HG02571 (cell line): ENCODE results near the gene ELFN1.

Source experiments
- ATAC-seq: cut with Tn5 transposase; IDR thresholded peaks from one replicate; pipeline ENCODE4 v1.9.1; 2021; ENCODE audit warnings: mild to moderate bottlenecking, moderate library complexity; ENCODE audit not compliant: unreplicated experiment

ELFN1 gene

GRCh38 chr7:1641661-1642260, 28.3 kb upstream of the ELFN1 start:
- ATAC-seq = no peak

- ATAC-seq = no peak
These were observed 27.8 kb upstream of the ELFN1 start for GRCh38 chr7:1642291-1642731.

GRCh38 chr7:1643270-1644092, 26.6 kb upstream of the ELFN1 start:
- ATAC-seq = no peak

GRCh38 chr7:1644341-1645070, 25.6 kb upstream of the ELFN1 start:
- ATAC-seq = no peak

- ATAC-seq = no peak
These were observed 25.0 kb upstream of the ELFN1 start for GRCh38 chr7:1645071-1645409.

GRCh38 chr7:1645476-1645875, 24.6 kb upstream of the ELFN1 start:
- ATAC-seq = no peak

GRCh38 chr7:1646391-1646790, 23.7 kb upstream of the ELFN1 start:
- ATAC-seq = no peak

- ATAC-seq = no peak
These were observed 22.9 kb upstream of the ELFN1 start for GRCh38 chr7:1646957-1647891.

GRCh38 chr7:1647961-1648672, 22.0 kb upstream of the ELFN1 start:
- no peak for ATAC-seq

GRCh38 chr7:1649751-1650326, 20.2 kb upstream of the ELFN1 start:
- ATAC-seq = no peak

- no peak for ATAC-seq
These were observed 19.6 kb upstream of the ELFN1 start for GRCh38 chr7:1650363-1651030.

- ATAC-seq = no peak
These were observed 19.0 kb upstream of the ELFN1 start for GRCh38 chr7:1651031-1651446.

- ATAC-seq = no peak
These were observed 18.2 kb upstream of the ELFN1 start for GRCh38 chr7:1651891-1652290.

- no peak for ATAC-seq
These were observed 16.6 kb upstream of the ELFN1 start for GRCh38 chr7:1653500-1653899.

GRCh38 chr7:1654111-1654510, 16.0 kb upstream of the ELFN1 start:
- no peak for ATAC-seq

- no peak for ATAC-seq
These were observed 15.2 kb upstream of the ELFN1 start for GRCh38 chr7:1654738-1655475.

- no peak for ATAC-seq
These were observed 10.4 kb upstream of the ELFN1 start for GRCh38 chr7:1659696-1660095.

- no peak for ATAC-seq
These were observed 8.6 kb upstream of the ELFN1 start for GRCh38 chr7:1661461-1661860.

GRCh38 chr7:1662101-1662500, 8.0 kb upstream of the ELFN1 start:
- ATAC-seq = no peak
